ENCODE data around the gene PCDH9. TPM values are rescaled to one million over a fixed set of nuclear protein-coding genes. Genes with fewer than 3 reads are reported as not detected.
A peak's percentile ranks its signal among the peaks of the same experiment; 100 is the strongest.

The PCDH9 gene
- total and polyA plus RNA-seq, 8 donors: 0.46 to 3.8 (median 1.5) TPM

- WGBS, 2 donors: 71 to 85% methylated on average over 2 of the region's 2 CpGs
- Histone ChIP-seq H3K9me3 (no peaks in the 10 kb centered on the region), H3K4me1 (no peaks in the 10 kb centered on the region), H3K27me3 (no peaks in the 10 kb centered on the region), H3K36me3 (no peaks in the 10 kb centered on the region), H3K27ac (no peak overlapping the region), H3K4me3 (no peak overlapping the region)
- ATAC-seq (no peak), DNase-seq (no peak), FAIRE-seq (peak; percentile 20)
- intact Hi-C loops (cut with DNase I): no loop called here
- TF ChIP-seq, protein P1, sequence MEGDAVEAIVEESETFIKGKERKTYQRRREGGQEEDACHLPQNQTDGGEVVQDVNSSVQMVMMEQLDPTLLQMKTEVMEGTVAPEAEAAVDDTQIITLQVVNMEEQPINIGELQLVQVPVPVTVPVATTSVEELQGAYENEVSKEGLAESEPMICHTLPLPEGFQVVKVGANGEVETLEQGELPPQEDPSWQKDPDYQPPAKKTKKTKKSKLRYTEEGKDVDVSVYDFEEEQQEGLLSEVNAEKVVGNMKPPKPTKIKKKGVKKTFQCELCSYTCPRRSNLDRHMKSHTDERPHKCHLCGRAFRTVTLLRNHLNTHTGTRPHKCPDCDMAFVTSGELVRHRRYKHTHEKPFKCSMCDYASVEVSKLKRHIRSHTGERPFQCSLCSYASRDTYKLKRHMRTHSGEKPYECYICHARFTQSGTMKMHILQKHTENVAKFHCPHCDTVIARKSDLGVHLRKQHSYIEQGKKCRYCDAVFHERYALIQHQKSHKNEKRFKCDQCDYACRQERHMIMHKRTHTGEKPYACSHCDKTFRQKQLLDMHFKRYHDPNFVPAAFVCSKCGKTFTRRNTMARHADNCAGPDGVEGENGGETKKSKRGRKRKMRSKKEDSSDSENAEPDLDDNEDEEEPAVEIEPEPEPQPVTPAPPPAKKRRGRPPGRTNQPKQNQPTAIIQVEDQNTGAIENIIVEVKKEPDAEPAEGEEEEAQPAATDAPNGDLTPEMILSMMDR (IDR thresholded peaks at IDR 0.05): no peak
Measured at GRCh38 chr13:67090856-67091255, 139.3 kb downstream of the PCDH9 start.

DNA sequence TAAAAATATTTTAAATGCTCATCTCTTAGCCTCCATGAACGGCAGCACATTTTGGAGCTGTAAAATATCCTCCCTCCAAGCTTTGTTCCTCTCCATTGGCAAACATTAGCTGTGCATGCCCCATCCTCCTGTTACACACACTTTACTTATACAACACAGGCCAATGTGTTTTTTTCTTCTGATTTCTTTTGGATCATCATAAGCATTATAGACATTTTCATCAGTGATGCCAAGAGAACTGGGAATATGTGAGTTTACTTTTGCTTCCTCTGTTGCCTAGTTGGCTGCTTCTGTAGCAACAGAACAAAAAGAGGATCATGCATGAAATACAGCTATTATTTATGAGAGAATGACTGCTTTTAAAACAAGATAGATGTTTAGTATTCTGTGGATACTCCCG lies 142.6 kb downstream of the PCDH9 start:
- 62 to 71% methylated on average over 2 of the region's 2 CpGs for WGBS, 2 donors
- ATAC-seq: no peak
- Histone ChIP-seq H3K27ac (no peak overlapping the region), H3K4me1 (no peaks in the 10 kb centered on the region), H3K27me3 (no peaks in the 10 kb centered on the region), H3K4me3 (no peak overlapping the region), H3K36me3 (no peaks in the 10 kb centered on the region), H3K9me3 (no peaks in the 10 kb centered on the region)
- no peak for FAIRE-seq
- DNase-seq: no peak
- intact Hi-C loops (cut with DNase I): no loop called here
- TF ChIP-seq, protein P1 (IDR thresholded peaks at IDR 0.05): no peak

DNA sequence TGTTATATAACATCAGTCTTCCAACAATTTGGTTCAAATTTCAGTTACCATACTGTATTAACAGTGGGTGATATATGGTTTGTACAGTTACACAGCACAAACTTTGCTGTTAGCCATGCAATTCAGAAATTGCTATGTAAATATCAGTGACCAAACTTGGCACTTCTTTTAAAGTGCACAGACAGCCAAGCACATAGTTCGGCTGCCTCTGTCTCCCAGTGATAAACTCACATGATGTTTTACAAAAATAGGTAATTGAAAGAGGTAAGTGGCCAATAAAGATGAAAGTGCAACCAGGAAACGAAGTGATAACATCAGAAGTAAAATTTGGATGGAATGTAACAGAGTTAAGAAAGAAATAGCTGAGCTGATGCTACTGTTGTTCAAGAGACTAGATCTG lies 143.9 kb downstream of the PCDH9 start:
- FAIRE-seq: no peak
- H3K27ac ChIP-seq: no peak overlapping the region
- H3K4me3 ChIP-seq: no peak overlapping the region
- ATAC-seq: no peak
- WGBS, 2 donors: 18 to 21% methylated on average over 2 of the region's 2 CpGs
- no peaks in the 10 kb centered on the region for H3K36me3 ChIP-seq
- intact Hi-C loops (cut with DNase I): no loop called here
- H3K4me1 ChIP-seq: no peaks in the 10 kb centered on the region
- DNase-seq: no peak
- no peaks in the 10 kb centered on the region for H3K9me3 ChIP-seq
- TF ChIP-seq, protein P1 (IDR thresholded peaks at IDR 0.05): no peak
- H3K27me3 ChIP-seq: no peaks in the 10 kb centered on the region

GRCh38 chr13:67084066-67084465 lies 146.1 kb downstream of the PCDH9 start:
- no peak for FAIRE-seq
- no peak for ATAC-seq
- TF ChIP-seq, protein P1 (IDR thresholded peaks at IDR 0.05): no peak
- Histone ChIP-seq H3K27ac (no peak overlapping the region), H3K4me3 (no peak overlapping the region), H3K9me3 (no peaks in the 10 kb centered on the region), H3K36me3 (no peaks in the 10 kb centered on the region), H3K4me1 (no peaks in the 10 kb centered on the region), H3K27me3 (no peaks in the 10 kb centered on the region)
- WGBS, 2 donors: 96 to 98% methylated on average over 1 of the region's 1 CpG
- intact Hi-C loops (cut with DNase I): no loop called here
- DNase-seq: no peak

DNA sequence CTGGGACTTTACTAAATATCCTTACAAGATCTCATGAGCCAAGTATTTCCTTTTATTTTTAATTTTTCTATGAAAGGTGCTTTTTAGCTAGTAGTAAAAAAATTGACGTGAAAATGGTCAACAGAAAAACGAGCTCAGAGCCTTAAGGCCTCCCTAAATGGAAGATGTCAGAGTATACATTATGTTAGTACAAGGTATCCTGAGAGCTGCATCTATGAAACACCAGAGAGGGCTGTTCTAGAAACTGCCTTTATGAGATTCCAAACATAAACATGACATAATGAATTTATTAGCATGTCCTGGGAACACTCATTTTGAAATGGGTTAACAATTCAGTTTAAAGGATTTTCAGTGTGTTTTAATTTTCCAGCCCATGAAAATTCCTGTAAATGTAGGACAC lies 146.6 kb downstream of the PCDH9 start:
- Histone ChIP-seq H3K36me3 (no peaks in the 10 kb centered on the region), H3K27ac (no peak overlapping the region), H3K4me3 (no peak overlapping the region), H3K4me1 (no peaks in the 10 kb centered on the region), H3K9me3 (no peaks in the 10 kb centered on the region), H3K27me3 (no peaks in the 10 kb centered on the region)
- no peak for FAIRE-seq
- WGBS, 2 donors: 77 to 84% methylated on average over 2 of the region's 2 CpGs
- ATAC-seq: no peak
- intact Hi-C loops (cut with DNase I): no loop called here
- no peak for DNase-seq
- TF ChIP-seq, protein P1 (IDR thresholded peaks at IDR 0.05): no peak
